GM18511 (cell line): ENCODE measurements around the gene PPP3CA.
"Not testable (repeated sequence)": the region's sequence is repeated elsewhere in the genome, so short reads cannot be mapped to it uniquely, and the experiment has no call there.

Experiments used
- ATAC-seq: cut with Tn5 transposase; IDR thresholded peaks from one replicate; pipeline ENCODE4 v1.9.1; 2021; ENCODE audit warnings: mild to moderate bottlenecking, moderate library complexity; ENCODE audit not compliant: unreplicated experiment

The PPP3CA gene

DNA sequence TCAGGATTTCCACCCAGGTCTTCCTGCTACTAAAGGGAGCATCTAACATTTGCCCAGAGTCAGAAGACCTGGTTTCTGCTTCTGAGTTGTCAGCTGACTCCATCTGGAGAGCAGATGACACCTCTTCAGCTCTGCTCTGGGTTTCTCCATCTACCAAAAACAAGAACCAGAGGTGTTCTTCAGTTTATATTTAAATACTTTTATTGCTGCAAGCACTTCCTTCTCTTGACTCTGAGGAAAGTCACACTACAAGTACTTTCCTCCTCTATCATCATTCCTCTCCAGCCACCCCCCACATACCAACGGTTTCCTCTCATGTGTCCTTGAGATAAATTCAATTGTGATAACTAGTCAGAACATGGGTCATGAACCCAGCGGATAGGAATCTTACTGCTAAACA, 88.4 kb downstream of the PPP3CA start:
- ATAC-seq: peak; percentile 50

DNA sequence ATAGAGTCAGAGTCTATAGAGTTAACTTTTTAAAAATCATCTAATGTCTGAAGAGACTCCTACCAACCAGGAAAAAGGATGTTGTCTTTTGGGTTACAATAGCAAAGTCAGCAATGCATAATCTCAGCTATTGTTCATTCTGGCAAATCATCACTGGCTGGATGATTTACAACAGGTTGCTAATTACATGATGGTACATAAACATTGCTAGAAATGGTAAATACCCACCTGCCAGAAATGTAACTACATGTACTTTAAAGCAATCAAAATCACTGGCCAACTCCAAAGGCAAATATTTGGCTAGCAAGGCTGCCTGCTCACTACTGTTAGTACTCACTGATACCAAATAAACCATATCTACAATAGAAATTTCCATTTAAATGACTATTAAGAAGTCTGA, 91.1 kb downstream of the PPP3CA start:
- ATAC-seq: no peak

DNA sequence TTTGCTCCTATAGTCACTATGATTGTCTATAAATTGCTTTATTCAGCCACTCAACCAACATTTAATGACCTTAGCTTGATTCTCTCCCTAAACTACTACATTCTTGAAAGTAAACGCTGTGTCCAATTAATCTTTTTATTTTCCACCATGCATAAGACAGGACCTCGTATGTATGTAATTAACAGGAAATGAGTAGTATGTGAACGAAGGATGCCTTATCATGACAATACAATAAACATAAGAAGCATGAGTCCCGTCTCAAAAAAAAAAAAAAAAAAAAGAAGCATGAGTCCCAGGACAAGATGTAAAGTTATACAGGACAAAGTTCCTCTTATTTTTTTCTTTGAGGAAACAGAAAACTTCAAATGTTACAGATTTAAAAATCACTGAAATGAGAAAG, 92.5 kb downstream of the PPP3CA start:
- no peak for ATAC-seq

DNA sequence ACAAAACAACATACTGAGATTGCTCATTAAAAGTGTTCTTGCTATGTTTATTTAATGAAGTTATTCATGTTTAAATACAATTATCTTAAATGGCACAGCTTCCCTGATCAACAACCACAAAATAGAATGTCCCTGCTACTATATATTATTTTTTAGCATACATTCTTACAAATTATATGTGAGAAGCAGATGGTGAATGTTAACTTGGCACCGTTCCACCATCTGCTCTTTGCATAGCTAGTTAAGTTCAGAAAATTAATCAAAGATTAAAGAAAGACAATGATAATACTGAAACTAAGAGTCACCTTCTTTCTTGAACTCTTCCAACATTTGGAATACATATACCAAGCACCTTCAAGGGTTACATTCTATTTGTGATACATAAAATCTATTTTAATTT, 94.2 kb downstream of the PPP3CA start:
- ATAC-seq: no peak

DNA sequence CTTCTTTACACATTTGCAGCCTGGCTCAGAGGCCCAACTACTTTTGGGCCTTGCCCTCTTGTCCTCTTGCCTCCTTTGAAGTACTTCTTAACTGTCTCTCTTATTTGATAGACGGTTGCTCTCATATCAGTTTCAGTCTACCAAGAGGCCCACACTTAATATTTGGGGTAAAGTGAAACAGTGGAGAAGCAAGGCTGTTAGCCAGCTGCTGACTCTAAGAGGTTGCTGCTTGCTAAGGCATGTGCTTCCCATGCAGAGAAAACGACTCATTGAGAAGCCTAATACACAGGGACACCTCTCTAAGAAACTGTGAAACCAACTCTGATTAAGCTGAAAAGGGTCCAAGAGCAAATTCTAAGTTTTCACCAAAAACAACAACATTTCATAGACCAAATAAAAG, 94.6 kb downstream of the PPP3CA start:
- ATAC-seq: peak; percentile 81

DNA sequence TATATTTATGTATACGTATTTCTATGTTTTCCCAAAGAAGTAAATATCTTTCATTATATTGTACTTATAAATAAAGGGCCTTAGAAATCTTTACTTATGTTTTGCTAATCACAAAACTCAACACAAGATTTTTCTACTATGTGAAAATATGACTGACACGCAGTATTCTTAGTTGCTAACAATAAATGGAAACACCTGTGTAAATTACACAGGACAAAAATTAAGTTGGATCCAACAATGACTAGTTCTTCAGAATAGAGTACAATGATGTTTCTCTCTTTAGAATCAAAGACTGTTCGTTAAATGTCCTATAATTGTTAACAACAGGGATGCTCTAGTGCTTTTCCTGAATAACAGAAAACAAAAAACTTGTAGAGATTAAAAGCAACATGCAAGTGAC, 96.1 kb downstream of the PPP3CA start:
- ATAC-seq: no peak

DNA sequence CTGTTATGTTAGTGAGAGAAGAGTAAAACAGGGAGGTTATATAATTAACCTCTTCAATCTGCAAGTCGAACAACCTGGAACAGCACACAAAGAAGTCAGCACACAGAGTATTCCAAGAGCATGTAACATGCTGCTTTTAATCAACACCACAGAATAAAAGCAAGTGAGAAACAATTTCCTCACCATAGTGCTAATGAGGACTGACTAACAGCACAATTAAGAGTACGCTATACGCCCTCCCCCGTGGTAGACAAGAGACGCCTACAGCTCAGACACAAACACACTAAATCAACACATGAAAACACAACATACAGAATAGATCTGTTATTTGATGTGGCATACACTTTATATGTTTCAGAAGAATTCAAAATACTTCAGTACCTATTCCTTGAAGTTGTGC, 103.0 kb downstream of the PPP3CA start:
- no peak for ATAC-seq

DNA sequence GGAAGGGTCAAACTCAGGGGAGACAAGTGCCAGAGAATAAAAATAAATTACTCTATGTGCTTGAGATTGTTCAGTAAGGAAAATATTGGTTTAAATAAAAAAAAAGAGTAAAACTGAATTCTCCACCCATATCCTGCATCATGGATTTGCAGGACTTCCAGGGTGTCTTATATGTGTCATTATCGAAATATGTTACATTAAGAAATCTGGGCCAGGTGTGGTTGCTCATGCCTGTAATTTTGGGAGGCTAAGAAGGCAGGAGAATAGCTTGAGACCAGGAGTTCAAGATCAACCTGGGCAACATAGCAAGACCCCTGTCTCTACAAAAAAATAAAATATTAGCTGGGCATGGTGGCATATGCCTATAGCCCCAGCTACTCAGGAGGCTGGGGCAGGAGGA, 104.9 kb downstream of the PPP3CA start:
- ATAC-seq: no peak

DNA sequence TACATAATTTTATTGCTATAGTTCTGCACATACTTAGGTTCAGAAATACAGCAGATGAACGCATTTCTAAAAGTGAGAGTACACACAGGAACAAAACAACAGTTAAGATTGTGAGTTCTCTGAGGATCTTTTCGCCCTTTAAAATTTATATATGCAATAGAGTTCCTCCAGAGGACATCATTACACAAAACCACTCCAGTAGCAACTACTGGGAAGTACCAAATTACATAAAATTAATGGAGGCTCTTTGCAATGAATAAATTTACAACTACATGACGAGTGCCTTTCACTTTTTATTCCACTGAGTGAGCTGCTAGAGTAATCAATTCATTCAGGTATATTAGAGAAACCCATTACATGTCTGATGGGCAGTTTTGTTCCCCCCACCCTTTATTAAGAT, 107.2 kb downstream of the PPP3CA start:
- no peak for ATAC-seq

DNA sequence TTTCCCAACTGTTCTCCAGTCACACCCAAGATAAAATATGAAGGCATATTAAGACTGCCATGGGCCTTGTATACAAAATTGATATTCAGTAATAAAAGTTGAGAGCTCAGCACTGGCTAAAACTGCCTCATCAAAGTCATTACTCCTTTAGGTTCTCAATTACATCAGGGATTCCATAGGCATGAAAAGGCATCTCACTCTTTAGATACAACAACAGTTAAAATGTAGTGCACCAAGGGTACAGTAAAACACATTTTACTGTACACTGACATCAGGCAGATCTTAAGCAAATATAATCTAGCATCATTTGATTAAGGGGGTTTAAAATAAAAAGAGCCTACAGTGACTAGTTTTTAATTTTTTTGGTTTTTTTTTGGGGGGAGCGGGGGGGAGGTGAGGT, 107.7 kb downstream of the PPP3CA start:
- no peak for ATAC-seq

DNA sequence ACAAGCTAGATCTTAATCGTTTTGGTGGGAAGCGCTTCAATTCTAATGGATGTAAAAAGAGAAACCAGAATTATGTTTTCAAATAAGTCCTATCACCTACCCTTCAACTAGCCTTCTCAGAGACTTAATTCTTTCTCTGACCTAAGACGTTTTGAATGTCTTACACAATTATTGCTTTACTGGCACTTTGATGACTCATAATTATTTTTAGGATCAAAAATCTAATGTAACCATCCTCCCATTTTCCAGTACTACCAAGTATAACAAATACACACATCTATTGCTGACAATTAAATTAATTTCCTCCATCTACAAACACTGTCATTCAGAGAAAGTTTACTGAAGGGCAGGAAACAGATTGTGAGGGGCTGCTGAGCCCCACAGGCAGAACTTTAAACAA, 108.6 kb downstream of the PPP3CA start:
- ATAC-seq: no peak

DNA sequence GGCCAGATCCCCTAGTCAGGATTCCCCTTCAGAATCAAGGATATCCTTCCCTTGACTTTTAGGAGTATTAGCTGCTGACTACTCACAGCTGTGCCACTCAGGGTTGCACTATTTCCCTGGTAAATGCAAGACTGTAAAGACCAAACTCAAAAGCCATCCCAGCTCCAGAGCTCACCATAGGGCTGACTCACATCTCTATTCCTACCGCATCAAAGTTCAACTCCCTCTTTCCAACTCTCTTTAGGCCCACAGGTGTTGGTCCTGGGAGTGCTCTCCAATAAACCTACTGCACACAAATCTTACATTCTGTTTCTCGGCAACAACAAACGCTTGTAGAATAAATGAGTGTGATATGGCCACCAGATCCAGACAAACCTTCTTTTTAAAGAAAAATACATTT, 109.6 kb downstream of the PPP3CA start:
- ATAC-seq: no peak

DNA sequence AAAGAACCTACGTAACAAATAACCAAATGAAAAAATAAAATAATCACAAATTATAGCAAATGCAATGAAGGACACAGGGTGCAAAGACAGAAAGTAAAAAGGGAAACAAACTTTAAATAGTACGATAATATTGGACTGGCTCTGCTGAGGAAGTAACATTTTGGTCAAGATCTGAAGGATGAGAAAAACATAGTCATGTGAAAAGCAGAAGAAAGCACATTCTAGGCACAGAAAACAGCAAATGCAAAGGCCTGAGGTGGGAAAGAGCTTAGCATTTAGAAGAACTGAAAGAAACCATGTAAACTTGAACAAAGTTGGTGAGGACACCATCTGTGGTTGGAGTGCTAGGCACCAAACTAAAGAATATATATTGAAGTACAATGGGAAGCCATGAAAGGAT, 111.2 kb downstream of the PPP3CA start:
- ATAC-seq: no peak

DNA sequence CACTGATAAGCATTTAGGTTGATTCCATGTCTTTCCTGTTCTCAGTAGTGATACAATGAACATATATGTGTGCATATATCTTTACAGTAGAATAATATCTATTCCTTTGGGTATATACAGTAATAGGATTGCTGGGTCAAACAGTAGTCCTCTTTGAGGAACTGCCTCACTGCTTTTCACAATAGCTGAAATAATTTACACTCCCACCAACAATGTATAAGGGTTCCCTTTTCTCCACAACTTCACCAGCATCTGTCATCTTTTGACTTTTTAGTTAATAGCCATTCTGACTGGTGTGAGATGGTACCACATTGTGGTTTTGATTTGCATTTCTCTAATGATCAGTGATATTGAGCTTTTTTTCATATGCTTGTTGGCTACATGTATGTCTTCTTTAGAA, 113.2 kb downstream of the PPP3CA start:
- not testable (repeated sequence) for ATAC-seq

DNA sequence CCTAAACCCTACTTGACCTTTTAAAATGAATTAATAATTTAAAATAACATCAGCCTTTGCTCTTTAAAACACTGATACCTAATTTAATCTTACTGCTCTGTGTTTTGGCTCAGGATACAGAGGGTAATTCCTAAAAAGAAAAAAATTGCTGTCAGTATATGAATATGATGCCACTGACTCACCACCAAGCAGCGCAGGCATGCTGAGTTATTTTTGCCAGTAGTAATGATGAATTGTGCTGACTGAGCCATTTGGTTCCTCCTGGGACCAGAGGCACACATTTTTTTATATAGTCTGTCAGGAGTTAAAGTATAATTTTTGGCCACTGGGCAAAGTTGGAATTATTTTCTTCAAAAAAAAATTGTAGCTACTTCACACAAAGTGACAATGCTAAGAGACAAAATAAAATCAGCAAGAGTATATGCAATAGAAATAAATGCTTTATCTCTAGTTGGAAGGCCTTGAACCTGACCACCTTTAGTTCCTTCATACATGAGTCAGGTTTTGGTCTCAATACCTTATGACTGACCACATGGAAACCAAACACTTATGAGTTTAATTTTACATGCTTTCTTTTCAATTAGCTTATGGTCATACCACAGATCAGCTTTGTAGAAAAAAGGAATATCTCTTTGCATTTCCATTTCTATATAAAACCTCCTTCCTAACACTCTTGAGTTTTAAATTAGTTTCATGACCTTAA, 115.1 kb downstream of the PPP3CA start:
- ATAC-seq: peak; percentile 70

DNA sequence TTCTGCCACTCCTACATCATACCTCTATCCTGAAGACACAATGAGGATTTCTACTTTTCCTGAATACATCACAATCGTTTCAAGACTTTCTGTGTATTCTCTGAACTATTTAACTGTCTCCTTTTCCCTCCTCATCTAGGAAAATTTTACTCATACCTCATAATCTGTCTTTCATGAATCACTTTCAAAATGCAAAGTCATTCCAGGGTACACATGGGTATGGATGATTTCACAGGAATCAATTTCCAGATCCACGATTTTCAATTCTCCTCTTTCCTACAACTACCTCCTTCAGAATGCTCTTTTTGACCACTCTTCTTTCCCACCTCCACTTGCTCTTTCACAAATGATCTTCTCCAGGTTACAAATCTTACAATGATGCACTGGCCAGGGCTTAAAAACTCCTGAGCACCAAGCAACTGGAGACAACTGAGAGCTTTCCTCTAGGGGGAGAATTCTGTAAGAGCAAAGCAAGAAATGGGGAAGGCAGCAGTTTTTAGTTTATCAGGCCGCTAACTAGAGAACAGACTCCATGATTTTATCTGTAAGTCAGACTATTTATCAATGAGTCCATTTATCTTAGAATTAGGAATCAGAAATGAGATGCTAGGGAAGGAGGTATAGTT, 116.4 kb downstream of the PPP3CA start:
- ATAC-seq: no peak

DNA sequence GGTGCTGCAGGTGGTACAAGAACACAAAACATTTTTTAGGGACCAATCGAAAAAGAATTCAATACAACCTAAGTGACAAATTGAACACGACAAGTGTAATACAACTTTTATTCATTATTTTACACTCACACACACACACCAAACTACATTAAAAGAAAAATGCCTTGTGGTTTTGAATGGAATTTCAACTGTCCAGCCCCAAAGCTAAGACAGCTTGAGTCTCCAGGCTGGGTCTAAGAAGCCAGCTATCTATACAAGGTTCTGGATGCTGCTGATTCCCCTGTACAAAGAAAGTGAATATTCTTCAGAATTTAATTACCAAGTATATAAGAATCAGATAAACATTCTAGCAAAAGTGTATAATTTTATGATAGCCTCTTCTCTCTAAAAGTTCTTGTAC, 118.2 kb downstream of the PPP3CA start:
- no peak for ATAC-seq

DNA sequence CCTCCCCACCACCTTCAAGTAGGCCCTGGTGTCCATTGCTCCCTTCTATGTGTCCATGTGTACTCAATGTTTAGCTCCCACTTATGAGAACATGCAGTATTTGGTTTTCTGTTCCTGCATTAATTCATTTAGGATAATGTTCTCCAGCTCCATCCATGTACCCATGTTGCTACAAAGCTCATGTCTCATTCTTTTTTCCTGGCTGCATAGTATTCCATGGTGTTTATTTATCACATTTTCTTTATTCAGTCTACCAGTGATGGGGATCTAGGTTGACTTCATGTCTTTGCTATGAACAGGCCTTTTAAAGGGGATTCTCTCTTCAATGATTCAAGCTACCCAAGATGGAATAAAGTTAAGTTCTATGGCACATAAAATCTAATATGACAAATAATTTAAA, 119.6 kb downstream of the PPP3CA start:
- no peak for ATAC-seq

DNA sequence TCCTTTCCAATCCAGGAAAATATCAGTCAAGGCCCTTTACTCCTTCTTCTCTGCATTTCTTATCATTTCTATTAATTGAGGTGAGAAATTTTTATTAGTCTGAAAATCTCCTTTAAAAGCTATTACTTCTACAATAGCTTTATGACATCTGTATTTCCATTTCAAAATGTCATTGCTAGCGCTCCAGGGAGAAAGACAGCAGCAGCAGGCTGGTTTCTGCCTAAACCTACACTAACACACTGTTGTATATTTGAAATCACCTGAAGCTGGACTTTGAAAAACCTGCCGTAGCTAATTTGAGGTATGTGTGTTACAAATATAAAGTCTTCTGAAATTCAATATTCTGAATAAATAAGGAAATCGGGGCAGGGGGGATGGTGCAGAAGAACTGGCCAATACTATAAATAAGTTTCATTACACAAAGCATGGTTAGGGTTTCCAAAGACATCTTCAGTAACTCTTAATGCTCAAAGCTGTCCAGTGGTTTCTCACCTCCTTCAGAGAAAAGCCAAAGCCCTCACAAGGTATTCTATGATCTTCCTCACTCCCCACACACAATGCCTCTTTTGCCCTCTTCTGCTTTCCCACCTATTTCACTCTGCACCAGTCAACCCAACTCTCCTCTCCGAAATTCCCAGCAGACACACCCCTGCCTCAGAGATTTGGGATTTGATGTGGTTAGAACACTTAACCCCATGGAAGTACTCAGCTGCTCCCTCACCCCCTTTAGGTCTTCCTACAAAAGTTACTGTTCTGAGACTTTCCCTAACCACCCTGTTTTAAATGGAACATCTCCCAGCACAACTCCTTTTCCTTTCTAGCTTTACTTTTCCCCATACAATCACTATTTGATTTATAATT, 122.7 kb downstream of the PPP3CA start:
- no peak for ATAC-seq

DNA sequence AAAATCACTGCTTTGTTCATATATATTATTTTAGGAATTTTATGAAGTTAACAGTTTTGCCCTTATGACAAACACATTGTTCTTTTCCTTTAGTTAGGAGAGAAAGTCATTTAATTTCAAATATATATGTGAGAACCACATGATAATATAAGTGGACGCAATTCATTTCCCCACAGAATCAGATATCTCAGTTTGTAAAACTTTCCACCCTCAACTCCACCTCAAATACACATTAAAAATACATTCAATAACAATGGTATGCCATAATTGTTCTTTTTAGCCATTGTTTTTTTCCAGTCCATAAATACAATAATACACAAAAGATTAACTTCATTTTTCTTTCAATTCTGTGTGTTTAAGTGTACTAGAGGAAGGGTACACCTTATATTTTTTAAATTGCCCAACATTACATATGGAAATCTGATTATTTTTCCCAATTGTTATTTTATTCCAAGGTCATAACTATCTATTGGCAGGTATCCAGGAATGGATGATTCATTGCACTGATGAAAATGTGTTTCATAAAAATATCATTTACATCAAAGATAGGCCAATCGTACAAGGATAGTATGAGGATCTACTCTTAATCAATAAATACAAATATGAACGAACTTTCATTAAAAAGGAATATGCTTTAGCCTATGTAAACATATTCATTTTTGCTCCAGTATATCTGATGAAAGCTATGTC, 125.0 kb downstream of the PPP3CA start:
- no peak for ATAC-seq

DNA sequence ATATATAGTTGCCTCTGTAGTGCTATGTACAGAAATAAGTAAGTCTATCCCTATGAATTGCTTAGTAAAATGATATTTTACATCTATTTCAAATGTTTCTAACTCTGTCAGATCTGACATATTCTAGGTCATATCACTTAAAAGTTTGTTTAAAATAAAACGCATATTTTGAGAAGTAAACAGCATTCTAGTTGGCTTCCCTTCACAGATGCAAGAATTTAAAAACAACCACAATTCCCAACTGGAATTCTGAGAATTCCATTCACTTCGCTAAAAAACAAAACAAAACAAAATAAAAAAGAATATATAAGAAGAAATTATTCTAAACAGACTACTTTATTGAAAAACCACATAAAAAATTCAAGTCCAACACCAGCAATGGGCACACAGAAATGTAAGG, 126.0 kb downstream of the PPP3CA start:
- ATAC-seq: no peak
